HepG2 (cell line): ENCODE data around the gene FASTK. TPM values are rescaled to one million over a fixed set of nuclear protein-coding genes. Genes with fewer than 3 reads are reported as not detected.

Experiments
- AGO1 ChIP-seq: fragments of 200-400 bp; formaldehyde crosslinking; IDR thresholded peaks from 2 replicates; pipeline ENCODE4 v1.6.1; 2017; ENCODE audit warnings: mild to moderate bottlenecking, low read depth, low read length, moderate library complexity; ENCODE audit not compliant: poor library complexity, severe bottlenecking
- ATF7-NPFF ChIP-seq: sonication (generic); formaldehyde crosslinking; IDR thresholded peaks from 2 replicates; pipeline ENCODE4 v1.8.1; 2023; ENCODE audit warnings: mild to moderate bottlenecking, low read depth, missing genetic modification reagents, moderate library complexity
- HNF1B ChIP-seq: sonication (generic); formaldehyde crosslinking; IDR thresholded peaks from 2 replicates; pipeline ENCODE4 v1.5.1; 2020; ENCODE audit warnings: mild to moderate bottlenecking, moderate library complexity, missing genetic modification reagents
- KDM3A ChIP-seq: IDR thresholded peaks from 2 replicates; pipeline ENCODE4 v1.6.1; 2018; ENCODE audit warnings: low read depth, missing compliant biosample characterization
- SAP130 ChIP-seq: IDR thresholded peaks from 2 replicates; pipeline ENCODE4 v1.6.1; 2016; ENCODE audit warnings: low read depth
- SKIL ChIP-seq: sonication (generic); formaldehyde crosslinking; IDR thresholded peaks from 2 replicates; pipeline ENCODE4 v1.8.0; 2022; ENCODE audit warnings: missing genetic modification reagents, mild to moderate bottlenecking, moderate library complexity, borderline replicate concordance
- USF2 ChIP-seq, 2 experiments: sonication (generic) in 1 of 2; formaldehyde crosslinking in 1 of 2; IDR thresholded peaks; 2 replicates each; pipeline versions ENCODE4 v1.5.1 to v1.6.1; 2011 to 2020; ENCODE audit warnings: borderline replicate concordance in 1 of 2, low read depth in 1 of 2, low read length in 1 of 2, mild to moderate bottlenecking in 1 of 2, missing genetic modification reagents in 1 of 2, moderate library complexity in 1 of 2
- ZNF501 ChIP-seq: sonication (generic); formaldehyde crosslinking; IDR thresholded peaks from 2 replicates; pipeline ENCODE4 v1.5.1; 2020; ENCODE audit warnings: mild to moderate bottlenecking, moderate library complexity, missing genetic modification reagents
- ZNF687 ChIP-seq: sonication (generic); formaldehyde crosslinking; IDR thresholded peaks from 2 replicates; pipeline ENCODE4 v1.5.1; 2020; ENCODE audit warnings: mild to moderate bottlenecking, missing genetic modification reagents, moderate library complexity
- polyA plus RNA-seq, 8 experiments: library from polyadenylated mRNA; depleted of rRNA in 3 of 8; stranded (reverse) in 7 of 8; unstranded in 1 of 8; fragments of >200 nt; fragmentation: Illumina TruSeq in 4 of 8; extraction: Trizol in 4 of 8; gene quantifications; 2 replicates each; pipeline versions ENCODE4 v1.2.1 to v1.2.3, GENCODE V29; 2011 to 2016; ENCODE audit warnings: low read depth in 4 of 8, missing spikeins in 1 of 8, mixed read lengths in 1 of 8; ENCODE audit not compliant: insufficient read depth in 1 of 8
- total RNA-seq, 5 experiments: library from RNA; depleted of rRNA; stranded (reverse); fragments of >200 nt; fragmentation: Illumina TruSeq; extraction: Trizol; gene quantifications; 2 replicates each; pipeline ENCODE4 v1.2.3, GENCODE V29; 2016; ENCODE audit warnings: low read depth in 1 of 5

FASTK gene
- total and polyA plus RNA-seq, 2 of the 13 experiments (the other 11 are each of a cell fraction or from before 2014, with no cell fraction given), result 52.9 to 55.7 TPM

- no peak for TF ChIP-seq USF2 (IDR thresholded peaks at IDR 0.05; ENCODE audit: low read depth, low read length)
- TF ChIP-seq USF2 (CRISPR knock-in tag; IDR thresholded peaks at IDR 0.05; ENCODE audit: borderline replicate concordance), result peak; percentile 52; the same call in 1 of the 2 replicates
- 0 out of 2 replicates have a peak, but pooled peaks have one; percentile 44 for TF ChIP-seq HNF1B (CRISPR knock-in tag)
- TF ChIP-seq ZNF687 (CRISPR knock-in tag), result peak; percentile 25; the same call in 1 of the 2 replicates
- TF ChIP-seq ATF7-NPFF (CRISPR knock-in tag), result 0 out of 2 replicates have a peak, but pooled peaks have one; percentile 0
- no peak for TF ChIP-seq KDM3A (CRISPR knock-in tag)
- TF ChIP-seq SKIL (CRISPR knock-in tag), result 0 out of 2 replicates have a peak, but pooled peaks have one; percentile 26
- TF ChIP-seq AGO1, result peak; percentile 3
- TF ChIP-seq ZNF501 (CRISPR knock-in tag), result 0 out of 2 replicates have a peak, but pooled peaks have one; percentile 53
- peak; percentile 22; the same call in 1 of the 2 replicates for TF ChIP-seq SAP130
Measured at GRCh38 chr7:151060113-151060415, 20.5 kb downstream of the FASTK start (continued).
